K562 (cell line): ENCODE measurements around the gene LMOD1. TPM values are rescaled to one million over a fixed set of nuclear protein-coding genes. Genes with fewer than 3 reads are reported as not detected.
A peak's percentile ranks its signal among the peaks of the same experiment; 100 is the strongest.

Experiments used
- ATAC-seq: fragments of 200-7000 bp; cut with Tn5 transposase; 3 replicates; pipeline ENCODE4 v1.9.1; 2020; ENCODE audit warnings: moderate library complexity
- BruUV-seq: library from RNA; stranded (reverse); fragments of 400-500 nt; replicated peaks from 2 replicates; lab custom pipeline; 2021; lab: Mats Ljungman, UMichigan
- CTCF ChIA-PET: fragments of 300-600 bp; formaldehyde crosslinking; extraction: SDS; loops from one replicate; lab custom pipeline; 2021; ENCODE audit warnings: low intra/inter-chr PET ratio; lab: Yijun Ruan, JAX
- POLR2A ChIA-PET: fragments of 300-600, 350-650 bp; sonication (Branson Sonifier 250); formaldehyde crosslinking; extraction: SDS; loops from one replicate; lab custom pipeline; 2021; ENCODE audit warnings: antibody characterized with exemption, inconsistent platforms; lab: Yijun Ruan, JAX
- DNase-seq, 4 experiments: peaks; one replicate each; pipeline versions ENCODE4 v3.0.0 to v3.0.0-alpha.2; 2011 to 2018; ENCODE audit warnings: low spot score in 3 of 4, mixed read lengths in 3 of 4; ENCODE audit errors: extremely low read depth in 1 of 4
- FAIRE-seq: peaks from 2 replicates; lab custom pipeline; 2011; peaks lifted over from hg19 to GRCh38; lab: Jason Lieb, UNC
- H2AFZ ChIP-seq: 2 replicates; pipeline ENCODE4 v1.6.0; 2011; ENCODE audit warnings: low read depth, low read length, control low read depth, inconsistent platforms
- H3K27ac ChIP-seq: fragments of 200-600 bp; 3 replicates; pipeline ENCODE4 v1.8.0; 2011; ENCODE audit warnings: low read depth, mild to moderate bottlenecking, control low read depth, inconsistent platforms, low read length, moderate library complexity, mixed read lengths; ENCODE audit errors: extremely low read depth
- H3K27me3 ChIP-seq, 2 experiments: fragments of 300-600 bp in 1 of 2; 2 replicates in 1 of 2; 3 replicates in 1 of 2; pipeline versions ENCODE4 v1.6.0 to v1.8.0; 2011; ENCODE audit warnings: inconsistent platforms in 2 of 2, low read length in 2 of 2, mild to moderate bottlenecking in 1 of 2, mixed read lengths in 1 of 2, moderate library complexity in 1 of 2; ENCODE audit not compliant: control insufficient read depth in 2 of 2, insufficient read depth in 2 of 2
- H3K36me3 ChIP-seq: fragments of 300-600 bp; 3 replicates; pipeline ENCODE4 v1.8.0; 2011; ENCODE audit warnings: mild to moderate bottlenecking, low read length, inconsistent platforms; ENCODE audit not compliant: control insufficient read depth, insufficient read depth
- H3K4me1 ChIP-seq, 2 experiments: fragments of 200-600 bp in 1 of 2; replicated peaks in 1 of 2; 2 replicates in 1 of 2; 3 replicates in 1 of 2; pipeline versions ENCODE4 v1.5.1 to v1.8.0; 2011; ENCODE audit warnings: inconsistent platforms in 2 of 2, low read length in 2 of 2, mild to moderate bottlenecking in 1 of 2, mixed read lengths in 1 of 2, moderate library complexity in 1 of 2; ENCODE audit not compliant: control insufficient read depth in 2 of 2, insufficient read depth in 2 of 2
- H3K4me2 ChIP-seq: 2 replicates; pipeline ENCODE4 v1.6.1; 2011; ENCODE audit warnings: low read length, control low read depth, inconsistent platforms, mixed read lengths; ENCODE audit not compliant: insufficient read depth
- H3K4me3 ChIP-seq: fragments of 200-600 bp; sonication (generic), shearing (Covaris generic); 2 replicates; pipeline ENCODE4 v1.5.1; 2016; ENCODE audit warnings: control low read depth, inconsistent platforms
- H3K79me2 ChIP-seq: fragments of 200-600 bp; 3 replicates; pipeline ENCODE4 v1.8.0; 2011; ENCODE audit warnings: low read length, inconsistent platforms; ENCODE audit not compliant: control insufficient read depth, insufficient read depth
- H3K9ac ChIP-seq, 2 experiments: 2 replicates each; pipeline versions ENCODE4 v1.6.0 to v1.6.1; 2011; ENCODE audit warnings: low read depth in 2 of 2, low read length in 2 of 2, control low read depth in 1 of 2, inconsistent platforms in 1 of 2, mild to moderate bottlenecking in 1 of 2, mixed read lengths in 1 of 2; ENCODE audit not compliant: insufficient read depth in 1 of 2
- H3K9me1 ChIP-seq: one replicate; pipeline ENCODE4 v1.6.0; 2011; ENCODE audit warnings: inconsistent platforms, mild to moderate bottlenecking, low read length, moderate library complexity; ENCODE audit not compliant: control insufficient read depth, insufficient read depth
- H3K9me3 ChIP-seq: replicated peaks from 2 replicates; pipeline ENCODE4 v1.5.1; 2011; ENCODE audit warnings: low read depth, low read length, inconsistent platforms; ENCODE audit not compliant: control insufficient read depth, insufficient read depth
- H4K20me1 ChIP-seq: replicated peaks from 2 replicates; pipeline ENCODE4 v1.6.1; 2011; ENCODE audit warnings: low read length, inconsistent platforms, mixed read lengths; ENCODE audit not compliant: control insufficient read depth, insufficient read depth
- ATF7 ChIP-seq: fragments of 450-650 bp; IDR thresholded peaks from 2 replicates; pipeline ENCODE4 v1.7.1; 2014; ENCODE audit warnings: mild to moderate bottlenecking, moderate library complexity
- CXXC5 ChIP-seq: fragments of 250-450 bp; sonication (Bioruptor Pico); IDR thresholded peaks from 2 replicates; pipeline ENCODE4 v1.8.0; 2022; ENCODE audit warnings: inconsistent platforms, mild to moderate bottlenecking, moderate library complexity
- FOSL1 ChIP-seq: fragments of 200-800 bp; sonication (Bioruptor generic); conservative IDR thresholded peaks from 2 replicates; pipeline ENCODE4 v1.6.1; 2016; ENCODE audit warnings: missing genetic modification characterization, missing compliant biosample characterization
- HDAC3 ChIP-seq: fragments of 450-650 bp; IDR thresholded peaks from 2 replicates; pipeline ENCODE4 v1.6.1; 2018; ENCODE audit warnings: borderline replicate concordance, mild to moderate bottlenecking, moderate library complexity; ENCODE audit not compliant: partially characterized antibody
- HNRNPL ChIP-seq: fragments of 200-400 bp; formaldehyde crosslinking; IDR thresholded peaks from 2 replicates; pipeline ENCODE4 v1.6.1; 2017; ENCODE audit warnings: low read depth, mild to moderate bottlenecking, low read length
- LCOR ChIP-seq: sonication (generic); formaldehyde crosslinking; IDR thresholded peaks from 2 replicates; pipeline ENCODE4 v1.8.0; 2022; ENCODE audit warnings: mild to moderate bottlenecking, missing genetic modification reagents
- MEF2D ChIP-seq: conservative IDR thresholded peaks from 2 replicates; pipeline ENCODE4 v1.6.1; 2016; ENCODE audit warnings: low read depth, missing genetic modification characterization, missing compliant biosample characterization
- RBFOX2 ChIP-seq: fragments of 200-400 bp; formaldehyde crosslinking; IDR thresholded peaks from 2 replicates; pipeline ENCODE4 v1.6.1; 2017; ENCODE audit warnings: low read depth, mild to moderate bottlenecking, low read length, moderate library complexity
- SLC30A9 ChIP-seq: fragments of 250-450 bp; sonication (Bioruptor Pico); IDR thresholded peaks from 2 replicates; pipeline ENCODE4 v1.8.0; 2022; ENCODE audit warnings: mild to moderate bottlenecking, moderate library complexity
- ZNF121 ChIP-seq: sonication (generic); formaldehyde crosslinking; conservative IDR thresholded peaks from 2 replicates; pipeline ENCODE4 v1.8.0; 2022; ENCODE audit warnings: missing genetic modification reagents
- ZNF778 ChIP-seq: fragments of 450-650 bp; formaldehyde crosslinking; IDR thresholded peaks from 2 replicates; pipeline ENCODE4 v1.4.0; 2020; ENCODE audit warnings: mild to moderate bottlenecking, moderate library complexity
- ZZZ3 ChIP-seq: fragments of 450-650 bp; IDR thresholded peaks from 2 replicates; pipeline ENCODE4 v1.6.1; 2016; ENCODE audit warnings: antibody characterized with exemption, mild to moderate bottlenecking, moderate library complexity
- WGBS: fragments of 100-300 bp; shearing (Covaris generic); methylation state at CpG from one replicate; pipeline ENCODE4 v1.1.6; 2016; ENCODE audit warnings: low coverage, mixed read lengths; ENCODE audit not compliant: insufficient coverage; ENCODE audit errors: missing lambda C conversion rate; 5-methylcytosine and 5-hydroxymethylcytosine counted together
- in situ Hi-C: fragments of 300-500 bp; cut with MboI; formaldehyde crosslinking; loops from 4 replicates; pipeline ENCODE4 v1.15.0; 2018; ENCODE audit warnings: inconsistent platforms, mixed read lengths
- intact Hi-C: fragments of 100-400 bp; cut with micrococcal nuclease; formaldehyde crosslinking; loops from 2 replicates; pipeline ENCODE4 v1.14.2; 2022
- polyA plus RNA-seq, 8 experiments: library from polyadenylated mRNA; depleted of rRNA in 4 of 8; stranded (reverse) in 5 of 8; unstranded in 3 of 8; fragments of >200 nt; fragmentation: Nextera tagmentation in 2 of 8; fragmentation: Illumina TruSeq in 1 of 8; extraction: Ambion mirVana in 2 of 8; extraction: Trizol in 1 of 8; gene quantifications; 2 replicates each; pipeline versions ENCODE4 v1.2.1 to v1.2.3, GENCODE V29; 2011 to 2014; ENCODE audit warnings: inconsistent platforms in 1 of 8, missing spikeins in 1 of 8
- total RNA-seq, 7 experiments: library from RNA; depleted of rRNA in 6 of 7; stranded (reverse); fragments of >200 nt in 6 of 7; fragmentation: Illumina TruSeq in 2 of 7; extraction: Trizol in 2 of 7; gene quantifications; 2 replicates each; pipeline versions ENCODE4 v1.2.1 to v1.2.3, GENCODE V29; 2011 to 2021; ENCODE audit warnings: low replicate concordance in 1 of 7
- TF ChIP-seq, protein P1 (sequence below): fragments of 450-650 bp; IDR thresholded peaks from 2 replicates; pipeline ENCODE4 v1.6.1; 2016; ENCODE audit warnings: low read depth, mild to moderate bottlenecking, moderate library complexity
- TF ChIP-seq, protein P2 (sequence below), 2 experiments: fragments of 450-650 bp; IDR thresholded peaks; 2 replicates each; pipeline ENCODE4 v1.6.1; 2016

The LMOD1 gene
- total and polyA plus RNA-seq, 9 of the 15 experiments (the other 6 are each of a cell fraction or from before 2014, with no cell fraction given) = 0.03 to 0.54 (median 0.38) TPM; not detected in 1

GRCh38 chr1:201989354-201990128, 43.2 kb upstream of the LMOD1 start:
- Histone ChIP-seq H3K4me2 (no peak overlapping the region), H3K27me3 (no peaks in the 10 kb centered on the region), H3K9me3 (no peaks in the 10 kb centered on the region), H3K9me1 (no peaks in the 10 kb centered on the region), H3K27ac (no peak overlapping the region), H3K4me1 (no peaks in the 10 kb centered on the region; a peak in 1 of 5 replicates), H3K79me2 (peaks cover 24% of the 10 kb centered on the region), H2AFZ (no peak overlapping the region), H3K36me3 (peaks cover 77% of the 10 kb centered on the region), H3K9ac (peak overlapping the region in 1 of 2 experiments; percentile 43; a peak in 1 of 4 replicates), H4K20me1 (peaks cover 11% of the 10 kb centered on the region), H3K4me3 (no peak overlapping the region)
- intact Hi-C loops = no loop called here
- in situ Hi-C loops = no loop called here
- DNase-seq (peak in 1 of 4 experiments; percentile 7), FAIRE-seq (no peak), ATAC-seq (no peak)
- ChIA-PET CTCF (no interaction called here), POLR2A (interaction anchor here (0.8 to 2.8 kb wide), 6 partner anchors 10 to 135 kb away, joined by 3 to 21 read pairs (median 4); no protein-coding TSS in a partner anchor)
- 92% methylated on average over 10 of the region's 10 CpGs for WGBS
- BruUV-seq = no TSS peak
- TF ChIP-seq ZNF121 (peak; percentile 69), SLC30A9 (CRISPR knock-in tag) (no peak)

- Histone ChIP-seq H3K4me1 (peaks cover 2 to 5% of the 10 kb centered on the region in 2 experiments; a peak in 3 of 5 replicates), H3K9ac (no peak overlapping the region), H3K36me3 (peaks cover 73% of the 10 kb centered on the region), H3K4me2 (no peak overlapping the region), H3K4me3 (no peak overlapping the region), H3K9me3 (no peaks in the 10 kb centered on the region), H3K9me1 (no peaks in the 10 kb centered on the region), H4K20me1 (peaks cover 12% of the 10 kb centered on the region), H3K79me2 (peaks cover 33% of the 10 kb centered on the region), H3K27ac (no peak overlapping the region), H3K27me3 (no peaks in the 10 kb centered on the region), H2AFZ (no peak overlapping the region)
- FAIRE-seq (no peak), DNase-seq (peak in 1 of 4 experiments; percentile 7), ATAC-seq (no peak)
- 76% methylated on average over 7 of the region's 7 CpGs for WGBS
- ChIA-PET POLR2A (interaction anchor here (1.0 to 2.8 kb wide), 5 partner anchors 11 to 136 kb away, joined by 3 to 21 read pairs (median 4); no protein-coding TSS in a partner anchor), CTCF (interaction anchor here (0.6 kb wide), 1 partner anchor 765 kb away, joined by 3 read pairs; no protein-coding TSS in a partner anchor)
- intact Hi-C loops (no loop called here), in situ Hi-C loops (no loop called here)
- no TSS peak for BruUV-seq
- TF ChIP-seq, protein P1, sequence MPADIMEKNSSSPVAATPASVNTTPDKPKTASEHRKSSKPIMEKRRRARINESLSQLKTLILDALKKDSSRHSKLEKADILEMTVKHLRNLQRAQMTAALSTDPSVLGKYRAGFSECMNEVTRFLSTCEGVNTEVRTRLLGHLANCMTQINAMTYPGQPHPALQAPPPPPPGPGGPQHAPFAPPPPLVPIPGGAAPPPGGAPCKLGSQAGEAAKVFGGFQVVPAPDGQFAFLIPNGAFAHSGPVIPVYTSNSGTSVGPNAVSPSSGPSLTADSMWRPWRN = no peak
- no peak for TF ChIP-seq MEF2D (tag)
- TF ChIP-seq, protein P2, sequence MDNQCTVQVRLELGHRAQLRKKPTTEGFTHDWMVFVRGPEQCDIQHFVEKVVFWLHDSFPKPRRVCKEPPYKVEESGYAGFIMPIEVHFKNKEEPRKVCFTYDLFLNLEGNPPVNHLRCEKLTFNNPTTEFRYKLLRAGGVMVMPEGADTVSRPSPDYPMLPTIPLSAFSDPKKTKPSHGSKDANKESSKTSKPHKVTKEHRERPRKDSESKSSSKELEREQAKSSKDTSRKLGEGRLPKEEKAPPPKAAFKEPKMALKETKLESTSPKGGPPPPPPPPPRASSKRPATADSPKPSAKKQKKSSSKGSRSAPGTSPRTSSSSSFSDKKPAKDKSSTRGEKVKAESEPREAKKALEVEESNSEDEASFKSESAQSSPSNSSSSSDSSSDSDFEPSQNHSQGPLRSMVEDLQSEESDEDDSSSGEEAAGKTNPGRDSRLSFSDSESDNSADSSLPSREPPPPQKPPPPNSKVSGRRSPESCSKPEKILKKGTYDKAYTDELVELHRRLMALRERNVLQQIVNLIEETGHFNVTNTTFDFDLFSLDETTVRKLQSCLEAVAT (IDR thresholded peaks at IDR 0.05) = no peak
- TF ChIP-seq ATF7 = no peak
- no peak for TF ChIP-seq ZNF778 (CRISPR knock-in tag)
- no peak for TF ChIP-seq FOSL1
- no peak for TF ChIP-seq CXXC5 (CRISPR knock-in tag)
- TF ChIP-seq LCOR (CRISPR knock-in tag) = no peak
- no peak for TF ChIP-seq HNRNPL
- no peak for TF ChIP-seq HDAC3
- TF ChIP-seq ZZZ3 = no peak
- TF ChIP-seq RBFOX2 = no peak
Observed at GRCh38 chr1:201988601-201989000, 42.3 kb upstream of the LMOD1 start.
